ENCODE results near the gene BAD. TPM values are rescaled to one million over a fixed set of nuclear protein-coding genes. Genes with fewer than 3 reads are reported as not detected.
A peak's percentile ranks its signal among the peaks of the same experiment; 100 is the strongest.

The BAD gene
- polyA plus RNA-seq, 1 experiment, result 36.1 TPM

- ChIA-PET CTCF (interaction anchor here (1.0 to 3.8 kb wide), 3 partner anchors 22 to 78 kb away, joined by 3 to 13 read pairs (median 4); no protein-coding TSS in a partner anchor), POLR2A (interaction anchor here (0.7 to 2.2 kb wide), 6 partner anchors 8 to 78 kb away, joined by 3 to 8 read pairs (median 4); partner anchors contain the start of gene STIP1)
- H3K4me3 ChIP-seq (ENCODE audit: low read depth, low read length), result peak overlapping the region; percentile 89
- H3K9me3 ChIP-seq (ENCODE audit: control insufficient read depth, insufficient read depth, low read length), result no peaks in the 10 kb centered on the region; the same call in 1 of the 2 replicates
- H3K27me3 ChIP-seq (ENCODE audit: control insufficient read depth, insufficient read depth, low read length), result no peaks in the 10 kb centered on the region
- peak overlapping the region; percentile 21 for H3K27ac ChIP-seq (ENCODE audit: low read depth, low read length)
- DNase-seq (ENCODE audit: low read depth, low spot score), result no peak
- TF ChIP-seq CTCF (IDR thresholded peaks at IDR 0.05; ENCODE audit: low read depth, low read length), result no peak
Observed at GRCh38 chr11:64226507-64227051, 57.9 kb downstream of the BAD start.

- TF ChIP-seq CTCF (IDR thresholded peaks at IDR 0.05; ENCODE audit: low read depth, low read length), result peak; percentile 21
- POLR2A ChIA-PET, result interaction anchor here (0.6 to 2.2 kb wide), 7 partner anchors 11 to 79 kb away, joined by 3 to 8 read pairs (median 5); partner anchors contain the start of gene STIP1
- H3K9me3 ChIP-seq (ENCODE audit: control insufficient read depth, insufficient read depth, low read length), result no peaks in the 10 kb centered on the region; the same call in 1 of the 2 replicates
- CTCF ChIA-PET, result interaction anchor here (1.0 to 3.8 kb wide), 3 partner anchors 21 to 78 kb away, joined by 3 to 13 read pairs (median 4); no protein-coding TSS in a partner anchor
- H3K27ac ChIP-seq (ENCODE audit: low read depth, low read length), result peak within 1 kb of the TSS; percentile 21
- peak within 1 kb of the TSS; percentile 89 for H3K4me3 ChIP-seq (ENCODE audit: low read depth, low read length)
- peak; percentile 27 for DNase-seq (ENCODE audit: low read depth, low spot score)
- H3K27me3 ChIP-seq (ENCODE audit: control insufficient read depth, insufficient read depth, low read length), result no peaks in the 10 kb centered on the region
Observed at GRCh38 chr11:64225608-64226506, 58.6 kb downstream of the BAD start, which contains the start of the genes NUDT22 and TRPT1. Gene NUDT22 (plus strand): TSS chr11:64226274. CDS start chr11:64226653, 379 bp downstream. Gene TRPT1 (minus strand): TSS chr11:64226186. CDS start chr11:64225860, 326 bp downstream.

GRCh38 chr11:64224891-64225607, 59.4 kb downstream of the BAD start:
- H3K9me3 ChIP-seq (ENCODE audit: control insufficient read depth, insufficient read depth, low read length), result no peaks in the 10 kb centered on the region; the same call in 1 of the 2 replicates
- POLR2A ChIA-PET, result interaction anchor here (0.5 to 2.2 kb wide), 5 partner anchors 8 to 40 kb away, joined by 4 to 8 read pairs (median 6); partner anchors contain the start of gene STIP1
- DNase-seq (ENCODE audit: low read depth, low spot score), result no peak
- no peak overlapping the region for H3K27ac ChIP-seq (ENCODE audit: low read depth, low read length)
- H3K27me3 ChIP-seq (ENCODE audit: control insufficient read depth, insufficient read depth, low read length), result no peaks in the 10 kb centered on the region
- no peak for TF ChIP-seq CTCF (IDR thresholded peaks at IDR 0.05; ENCODE audit: low read depth, low read length)
- CTCF ChIA-PET, result interaction anchor here (2.1 to 3.8 kb wide), 2 partner anchors 20 to 76 kb away, joined by 6 to 13 read pairs; partner anchors contain the start of gene CATSPERZ
- H3K4me3 ChIP-seq (ENCODE audit: low read depth, low read length), result peak overlapping the region; percentile 89

GRCh38 chr11:64224151-64224890, 60.1 kb downstream of the BAD start:
- Histone ChIP-seq H3K9me3 (ENCODE audit: control insufficient read depth, insufficient read depth, low read length) (no peaks in the 10 kb centered on the region; the same call in 1 of the 2 replicates), H3K27ac (ENCODE audit: low read depth, low read length) (no peak overlapping the region), H3K4me3 (ENCODE audit: low read depth, low read length) (no peak overlapping the region), H3K27me3 (ENCODE audit: control insufficient read depth, insufficient read depth, low read length) (no peaks in the 10 kb centered on the region)
- ChIA-PET POLR2A (interaction anchor here (0.5 to 1.8 kb wide), 3 partner anchors 7 to 36 kb away, joined by 4 to 6 read pairs (median 6); no protein-coding TSS in a partner anchor), CTCF (interaction anchor here (1.0 to 3.8 kb wide), 3 partner anchors 19 to 78 kb away, joined by 3 to 13 read pairs (median 6); partner anchors contain the start of gene CATSPERZ)
- no peak for DNase-seq (ENCODE audit: low read depth, low spot score)
- no peak for TF ChIP-seq CTCF (IDR thresholded peaks at IDR 0.05; ENCODE audit: low read depth, low read length)

All from AG04450 (cell line).